ENCODE data around the gene ARHGEF16. TPM values are rescaled to one million over a fixed set of nuclear protein-coding genes. Genes with fewer than 3 reads are reported as not detected.

Gene ARHGEF16
- total RNA-seq, 1 donor from 2014 or later, result not detected

DNA sequence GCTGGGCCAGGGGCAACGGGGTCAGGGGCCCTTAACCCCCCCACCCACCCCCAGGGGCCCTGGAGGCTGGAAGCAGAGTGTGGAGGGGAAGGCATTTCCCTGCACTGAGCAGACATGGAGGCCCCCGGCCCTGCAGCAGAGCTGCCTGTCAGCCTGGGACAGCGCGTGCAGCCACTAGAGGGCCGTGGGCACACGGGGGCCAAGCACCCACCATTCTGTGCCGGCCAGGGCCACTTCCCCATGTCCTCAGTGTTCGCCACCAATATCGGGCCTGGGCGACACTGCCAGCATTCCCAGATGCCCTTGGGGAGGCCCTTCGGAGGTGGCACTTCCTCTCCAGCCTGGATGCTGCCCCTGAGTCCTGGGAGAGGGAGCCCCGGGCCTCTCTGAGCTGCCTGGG lies 23.2 kb upstream of the ARHGEF16 start:
- no peak overlapping the region for H3K4me3 Mint-ChIP-seq
- intact Hi-C loops (cut with micrococcal nuclease), result no loop called here
- no peaks in the 10 kb centered on the region for H3K4me1 Mint-ChIP-seq
- no peak overlapping the region for H3K27ac Mint-ChIP-seq
- no peak for ATAC-seq (ENCODE audit: low read depth)
- H3K36me3 Mint-ChIP-seq (ENCODE audit: low read depth), result no peaks in the 10 kb centered on the region
- no peaks in the 10 kb centered on the region for H3K27me3 Mint-ChIP-seq
- ChIA-PET POLR2A (no interaction called here), CTCF (no interaction called here)
- H3K9me3 Mint-ChIP-seq, result no peaks in the 10 kb centered on the region
- DNase-seq, result no peak
- TF ChIP-seq, protein P1, sequence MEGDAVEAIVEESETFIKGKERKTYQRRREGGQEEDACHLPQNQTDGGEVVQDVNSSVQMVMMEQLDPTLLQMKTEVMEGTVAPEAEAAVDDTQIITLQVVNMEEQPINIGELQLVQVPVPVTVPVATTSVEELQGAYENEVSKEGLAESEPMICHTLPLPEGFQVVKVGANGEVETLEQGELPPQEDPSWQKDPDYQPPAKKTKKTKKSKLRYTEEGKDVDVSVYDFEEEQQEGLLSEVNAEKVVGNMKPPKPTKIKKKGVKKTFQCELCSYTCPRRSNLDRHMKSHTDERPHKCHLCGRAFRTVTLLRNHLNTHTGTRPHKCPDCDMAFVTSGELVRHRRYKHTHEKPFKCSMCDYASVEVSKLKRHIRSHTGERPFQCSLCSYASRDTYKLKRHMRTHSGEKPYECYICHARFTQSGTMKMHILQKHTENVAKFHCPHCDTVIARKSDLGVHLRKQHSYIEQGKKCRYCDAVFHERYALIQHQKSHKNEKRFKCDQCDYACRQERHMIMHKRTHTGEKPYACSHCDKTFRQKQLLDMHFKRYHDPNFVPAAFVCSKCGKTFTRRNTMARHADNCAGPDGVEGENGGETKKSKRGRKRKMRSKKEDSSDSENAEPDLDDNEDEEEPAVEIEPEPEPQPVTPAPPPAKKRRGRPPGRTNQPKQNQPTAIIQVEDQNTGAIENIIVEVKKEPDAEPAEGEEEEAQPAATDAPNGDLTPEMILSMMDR (IDR thresholded peaks at IDR 0.05), result no peak

DNA sequence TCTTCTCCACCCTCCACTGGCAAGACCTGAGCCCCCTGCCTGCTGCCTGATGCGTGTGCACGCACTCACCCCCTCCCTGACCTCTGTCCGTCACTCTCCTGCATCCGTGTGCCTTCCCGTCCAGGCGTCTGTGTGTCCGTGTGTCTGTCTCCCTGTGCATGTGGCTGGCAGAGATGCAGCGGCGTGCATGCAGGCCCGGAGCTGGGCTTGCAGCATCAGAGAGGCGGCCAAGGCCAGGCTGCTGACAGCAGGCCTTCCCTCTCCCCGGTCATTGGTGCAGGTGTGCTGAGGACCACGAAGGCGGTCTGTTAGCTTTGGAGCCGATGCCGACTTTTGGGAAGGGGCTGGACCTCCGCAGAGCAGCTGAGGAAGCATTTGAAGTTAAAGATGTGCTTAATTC lies 22.8 kb upstream of the ARHGEF16 start:
- no peak overlapping the region for H3K4me3 Mint-ChIP-seq
- ChIA-PET POLR2A (no interaction called here), CTCF (no interaction called here)
- intact Hi-C loops (cut with micrococcal nuclease), result no loop called here
- H3K9me3 Mint-ChIP-seq, result no peaks in the 10 kb centered on the region
- H3K4me1 Mint-ChIP-seq, result no peaks in the 10 kb centered on the region
- TF ChIP-seq, protein P1 (IDR thresholded peaks at IDR 0.05), result no peak
- no peak for DNase-seq
- ATAC-seq (ENCODE audit: low read depth), result no peak
- H3K27ac Mint-ChIP-seq, result no peak overlapping the region
- no peaks in the 10 kb centered on the region for H3K27me3 Mint-ChIP-seq
- H3K36me3 Mint-ChIP-seq (ENCODE audit: low read depth), result no peaks in the 10 kb centered on the region

DNA sequence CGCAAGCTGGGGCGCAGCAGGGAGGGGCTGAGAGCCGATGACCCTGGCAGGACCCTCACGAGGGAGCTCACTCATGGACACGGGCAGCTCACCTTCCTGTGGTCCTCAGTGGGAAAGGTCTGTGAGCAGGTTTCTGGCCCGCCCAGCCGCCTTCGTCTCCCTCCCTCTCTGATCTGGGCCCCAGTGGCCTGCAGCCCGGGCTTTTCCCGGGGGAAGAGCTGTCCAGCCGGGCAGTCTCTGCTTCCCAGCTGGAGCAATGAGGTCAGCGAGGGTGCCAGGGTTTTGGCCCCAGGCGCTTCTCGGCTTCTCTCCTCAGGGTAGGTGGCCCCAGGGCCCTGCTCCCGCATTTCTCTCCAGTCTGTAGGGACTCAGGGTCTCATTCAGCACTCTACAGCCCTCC lies 22.2 kb upstream of the ARHGEF16 start:
- intact Hi-C loops (cut with micrococcal nuclease), result no loop called here
- H3K4me3 Mint-ChIP-seq, result no peak overlapping the region
- no peak overlapping the region for H3K27ac Mint-ChIP-seq
- no peaks in the 10 kb centered on the region for H3K36me3 Mint-ChIP-seq (ENCODE audit: low read depth)
- no peaks in the 10 kb centered on the region for H3K4me1 Mint-ChIP-seq
- no peak for DNase-seq
- no peaks in the 10 kb centered on the region for H3K27me3 Mint-ChIP-seq
- TF ChIP-seq, protein P1 (IDR thresholded peaks at IDR 0.05), result no peak
- no peak for ATAC-seq (ENCODE audit: low read depth)
- H3K9me3 Mint-ChIP-seq, result no peaks in the 10 kb centered on the region
- ChIA-PET POLR2A (no interaction called here), CTCF (no interaction called here)

- ATAC-seq (ENCODE audit: low read depth) (no peak), DNase-seq (no peak)
- Mint-ChIP-seq H3K27ac (no peak overlapping the region), H3K9me3 (no peaks in the 10 kb centered on the region), H3K36me3 (ENCODE audit: low read depth) (no peaks in the 10 kb centered on the region), H3K27me3 (no peaks in the 10 kb centered on the region), H3K4me1 (no peaks in the 10 kb centered on the region), H3K4me3 (no peak overlapping the region)
- intact Hi-C loops (cut with micrococcal nuclease), result no loop called here
- ChIA-PET POLR2A (no interaction called here), CTCF (no interaction called here)
- TF ChIP-seq, protein P1 (IDR thresholded peaks at IDR 0.05), result no peak
Observed at GRCh38 chr1:3433076-3433475, 21.4 kb upstream of the ARHGEF16 start.

DNA sequence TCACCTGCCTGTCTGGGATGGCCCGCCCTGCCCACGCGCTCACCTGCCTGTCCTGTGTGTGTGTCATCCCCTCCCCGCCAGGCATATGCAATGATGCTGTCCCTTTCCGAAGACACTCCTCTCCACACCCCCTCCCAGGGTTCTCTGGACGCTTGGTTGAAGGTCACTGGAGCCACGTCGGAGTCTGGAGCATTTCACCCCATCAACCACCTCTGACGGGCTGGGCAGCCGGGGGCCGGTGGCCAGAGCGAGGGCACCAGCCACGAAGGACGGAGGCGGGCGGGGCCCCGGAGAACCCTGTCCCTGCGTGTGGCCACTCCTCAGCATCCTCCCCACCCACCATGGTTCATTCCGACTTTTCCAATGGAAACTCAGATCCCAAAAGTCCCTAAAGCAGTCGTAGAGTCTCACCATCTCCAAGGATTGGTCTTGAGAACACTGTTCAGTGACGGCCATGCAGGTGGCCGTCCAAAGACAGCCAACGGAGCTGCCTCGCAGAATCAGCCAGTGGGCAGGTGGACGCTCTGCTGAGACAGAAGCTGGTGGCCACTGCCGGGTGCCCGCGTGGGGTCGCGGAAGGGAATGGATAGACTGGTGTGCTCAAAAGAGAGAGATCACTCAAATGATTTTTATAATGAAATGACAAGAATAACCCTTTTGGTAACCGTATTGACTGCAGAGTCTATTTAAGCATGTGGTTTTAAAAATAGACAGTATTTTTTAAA lies 20.7 kb upstream of the ARHGEF16 start:
- no peaks in the 10 kb centered on the region for H3K36me3 Mint-ChIP-seq (ENCODE audit: low read depth)
- no peak for DNase-seq
- no peak for ATAC-seq (ENCODE audit: low read depth)
- no peaks in the 10 kb centered on the region for H3K27me3 Mint-ChIP-seq
- ChIA-PET POLR2A (no interaction called here), CTCF (no interaction called here)
- intact Hi-C loops (cut with micrococcal nuclease), result no loop called here
- no peaks in the 10 kb centered on the region for H3K9me3 Mint-ChIP-seq
- TF ChIP-seq, protein P1 (IDR thresholded peaks at IDR 0.05), result no peak
- H3K27ac Mint-ChIP-seq, result no peak overlapping the region
- H3K4me3 Mint-ChIP-seq, result no peak overlapping the region
- H3K4me1 Mint-ChIP-seq, result no peaks in the 10 kb centered on the region

Measured in activated B cell treated with CpG ODN at 0.5 μM for 24 hours (primary cell).